ENCODE data around the gene SCFD2. TPM values are rescaled to one million over a fixed set of nuclear protein-coding genes. Genes with fewer than 3 reads are reported as not detected.

The SCFD2 gene
- total and polyA plus RNA-seq, 4 donors: 4.3 to 28.8 (median 7.4) TPM

DNA sequence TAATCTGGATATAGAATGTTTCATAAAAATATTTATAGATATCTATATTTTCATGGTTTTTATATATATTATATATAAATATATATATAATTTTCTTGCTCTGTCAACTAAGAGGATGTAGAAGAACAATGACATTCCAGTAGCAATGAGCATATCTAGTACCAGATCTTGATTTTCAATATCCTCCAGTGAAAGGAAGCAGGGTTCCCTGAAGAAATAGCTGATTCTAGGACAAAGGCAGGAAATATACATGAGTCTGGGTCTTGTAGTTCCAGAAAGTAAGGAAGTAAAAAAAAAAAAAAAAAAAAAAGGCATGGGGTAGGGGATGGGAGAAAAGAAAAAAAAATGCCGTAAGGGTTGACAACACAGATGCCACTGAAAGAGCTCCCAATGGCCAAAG is 262.4 kb downstream of the SCFD2 start:
- H3K9ac ChIP-seq (ENCODE audit: low read depth in 1 of 2, low read length in 2 of 2): no peak overlapping the region
- no peaks in the 10 kb centered on the region for H3K36me3 ChIP-seq (ENCODE audit: control insufficient read depth in 4 of 4, insufficient read depth in 3 of 4, low read depth in 1 of 4, low read length in 3 of 4)
- H3K4me1 ChIP-seq (ENCODE audit: control insufficient read depth in 4 of 4, insufficient read depth in 4 of 4, low read length in 3 of 4): no peaks in the 10 kb centered on the region
- no peak overlapping the region for H3K27ac ChIP-seq (ENCODE audit: low read depth in 1 of 2, low read length in 2 of 2)
- WGBS: 90% methylated on average over 1 of the region's 1 CpG
- no peak overlapping the region for H3K4me3 ChIP-seq (ENCODE audit: low read depth in 1 of 3, low read length in 3 of 3)
- TF ChIP-seq EGR1 (IDR thresholded peaks at IDR 0.05; ENCODE audit: low read depth in 2 of 2) (no peak), SP1 (IDR thresholded peaks at IDR 0.05) (no peak), HNF4G (IDR thresholded peaks at IDR 0.05) (no peak), HNF4A (conservative IDR thresholded peaks at IDR 0.05) (no peak), RAD21 (IDR thresholded peaks at IDR 0.05) (no peak), RXRA (IDR thresholded peaks at IDR 0.05) (no peak), NR2F2 (IDR thresholded peaks at IDR 0.05) (no peak), YY1 (IDR thresholded peaks at IDR 0.05) (no peak), JUND (IDR thresholded peaks at IDR 0.05) (no peak), TAF1 (conservative IDR thresholded peaks at IDR 0.05) (no peak), GABPA (IDR thresholded peaks at IDR 0.05 in 1 of 2, conservative IDR thresholded peaks at IDR 0.05 in 1 of 2) (no peak), FOXA2 (IDR thresholded peaks at IDR 0.05) (no peak), FOXA1 (IDR thresholded peaks at IDR 0.05) (no peak)
- TF ChIP-seq, protein P1, sequence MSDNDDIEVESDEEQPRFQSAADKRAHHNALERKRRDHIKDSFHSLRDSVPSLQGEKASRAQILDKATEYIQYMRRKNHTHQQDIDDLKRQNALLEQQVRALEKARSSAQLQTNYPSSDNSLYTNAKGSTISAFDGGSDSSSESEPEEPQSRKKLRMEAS (IDR thresholded peaks at IDR 0.05): no peak
- TF ChIP-seq, protein P2, sequence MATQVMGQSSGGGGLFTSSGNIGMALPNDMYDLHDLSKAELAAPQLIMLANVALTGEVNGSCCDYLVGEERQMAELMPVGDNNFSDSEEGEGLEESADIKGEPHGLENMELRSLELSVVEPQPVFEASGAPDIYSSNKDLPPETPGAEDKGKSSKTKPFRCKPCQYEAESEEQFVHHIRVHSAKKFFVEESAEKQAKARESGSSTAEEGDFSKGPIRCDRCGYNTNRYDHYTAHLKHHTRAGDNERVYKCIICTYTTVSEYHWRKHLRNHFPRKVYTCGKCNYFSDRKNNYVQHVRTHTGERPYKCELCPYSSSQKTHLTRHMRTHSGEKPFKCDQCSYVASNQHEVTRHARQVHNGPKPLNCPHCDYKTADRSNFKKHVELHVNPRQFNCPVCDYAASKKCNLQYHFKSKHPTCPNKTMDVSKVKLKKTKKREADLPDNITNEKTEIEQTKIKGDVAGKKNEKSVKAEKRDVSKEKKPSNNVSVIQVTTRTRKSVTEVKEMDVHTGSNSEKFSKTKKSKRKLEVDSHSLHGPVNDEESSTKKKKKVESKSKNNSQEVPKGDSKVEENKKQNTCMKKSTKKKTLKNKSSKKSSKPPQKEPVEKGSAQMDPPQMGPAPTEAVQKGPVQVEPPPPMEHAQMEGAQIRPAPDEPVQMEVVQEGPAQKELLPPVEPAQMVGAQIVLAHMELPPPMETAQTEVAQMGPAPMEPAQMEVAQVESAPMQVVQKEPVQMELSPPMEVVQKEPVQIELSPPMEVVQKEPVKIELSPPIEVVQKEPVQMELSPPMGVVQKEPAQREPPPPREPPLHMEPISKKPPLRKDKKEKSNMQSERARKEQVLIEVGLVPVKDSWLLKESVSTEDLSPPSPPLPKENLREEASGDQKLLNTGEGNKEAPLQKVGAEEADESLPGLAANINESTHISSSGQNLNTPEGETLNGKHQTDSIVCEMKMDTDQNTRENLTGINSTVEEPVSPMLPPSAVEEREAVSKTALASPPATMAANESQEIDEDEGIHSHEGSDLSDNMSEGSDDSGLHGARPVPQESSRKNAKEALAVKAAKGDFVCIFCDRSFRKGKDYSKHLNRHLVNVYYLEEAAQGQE (IDR thresholded peaks at IDR 0.05): no peak
- TF ChIP-seq, protein P3, sequence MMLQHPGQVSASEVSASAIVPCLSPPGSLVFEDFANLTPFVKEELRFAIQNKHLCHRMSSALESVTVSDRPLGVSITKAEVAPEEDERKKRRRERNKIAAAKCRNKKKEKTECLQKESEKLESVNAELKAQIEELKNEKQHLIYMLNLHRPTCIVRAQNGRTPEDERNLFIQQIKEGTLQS (IDR thresholded peaks at IDR 0.05): no peak
- TF ChIP-seq, protein P4, sequence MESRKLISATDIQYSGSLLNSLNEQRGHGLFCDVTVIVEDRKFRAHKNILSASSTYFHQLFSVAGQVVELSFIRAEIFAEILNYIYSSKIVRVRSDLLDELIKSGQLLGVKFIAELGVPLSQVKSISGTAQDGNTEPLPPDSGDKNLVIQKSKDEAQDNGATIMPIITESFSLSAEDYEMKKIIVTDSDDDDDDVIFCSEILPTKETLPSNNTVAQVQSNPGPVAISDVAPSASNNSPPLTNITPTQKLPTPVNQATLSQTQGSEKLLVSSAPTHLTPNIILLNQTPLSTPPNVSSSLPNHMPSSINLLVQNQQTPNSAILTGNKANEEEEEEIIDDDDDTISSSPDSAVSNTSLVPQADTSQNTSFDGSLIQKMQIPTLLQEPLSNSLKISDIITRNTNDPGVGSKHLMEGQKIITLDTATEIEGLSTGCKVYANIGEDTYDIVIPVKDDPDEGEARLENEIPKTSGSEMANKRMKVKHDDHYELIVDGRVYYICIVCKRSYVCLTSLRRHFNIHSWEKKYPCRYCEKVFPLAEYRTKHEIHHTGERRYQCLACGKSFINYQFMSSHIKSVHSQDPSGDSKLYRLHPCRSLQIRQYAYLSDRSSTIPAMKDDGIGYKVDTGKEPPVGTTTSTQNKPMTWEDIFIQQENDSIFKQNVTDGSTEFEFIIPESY (IDR thresholded peaks at IDR 0.05): no peak
- TF ChIP-seq, protein P5, sequence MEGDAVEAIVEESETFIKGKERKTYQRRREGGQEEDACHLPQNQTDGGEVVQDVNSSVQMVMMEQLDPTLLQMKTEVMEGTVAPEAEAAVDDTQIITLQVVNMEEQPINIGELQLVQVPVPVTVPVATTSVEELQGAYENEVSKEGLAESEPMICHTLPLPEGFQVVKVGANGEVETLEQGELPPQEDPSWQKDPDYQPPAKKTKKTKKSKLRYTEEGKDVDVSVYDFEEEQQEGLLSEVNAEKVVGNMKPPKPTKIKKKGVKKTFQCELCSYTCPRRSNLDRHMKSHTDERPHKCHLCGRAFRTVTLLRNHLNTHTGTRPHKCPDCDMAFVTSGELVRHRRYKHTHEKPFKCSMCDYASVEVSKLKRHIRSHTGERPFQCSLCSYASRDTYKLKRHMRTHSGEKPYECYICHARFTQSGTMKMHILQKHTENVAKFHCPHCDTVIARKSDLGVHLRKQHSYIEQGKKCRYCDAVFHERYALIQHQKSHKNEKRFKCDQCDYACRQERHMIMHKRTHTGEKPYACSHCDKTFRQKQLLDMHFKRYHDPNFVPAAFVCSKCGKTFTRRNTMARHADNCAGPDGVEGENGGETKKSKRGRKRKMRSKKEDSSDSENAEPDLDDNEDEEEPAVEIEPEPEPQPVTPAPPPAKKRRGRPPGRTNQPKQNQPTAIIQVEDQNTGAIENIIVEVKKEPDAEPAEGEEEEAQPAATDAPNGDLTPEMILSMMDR (IDR thresholded peaks at IDR 0.05; ENCODE audit: low read depth, low read length, missing input control): no peak
- no peak for DNase-seq (ENCODE audit: low spot score)
- H3K9me3 ChIP-seq (ENCODE audit: control insufficient read depth in 4 of 4, low read length in 3 of 4): no peaks in the 10 kb centered on the region
- H3K27me3 ChIP-seq (ENCODE audit: control insufficient read depth in 4 of 4, insufficient read depth in 4 of 4, low read length in 3 of 4): no peaks in the 10 kb centered on the region
